Heart left ventricle (tissue), 16 donors: ENCODE results near the gene ST6GALNAC2. TPM values are rescaled to one million over a fixed set of nuclear protein-coding genes. Genes with fewer than 3 reads are reported as not detected.
A peak's percentile ranks its signal among the peaks of the same experiment; 100 is the strongest.
"Not testable (repeated sequence)": the region's sequence is repeated elsewhere in the genome, so short reads cannot be mapped to it uniquely, and the experiment has no call there.

Experiments used
- ATAC-seq, 4 donors: fragments of 200-7000 bp; cut with Tn5 transposase; one replicate each; pipeline ENCODE4 v1.9.1; 2020 to 2022; ENCODE audit warnings: moderate library complexity in 4 of 4, mild to moderate bottlenecking in 3 of 4, moderate number of reproducible peaks in 1 of 4
- DNase-seq, 5 donors: peaks; one replicate each; pipeline ENCODE4 v3.0.0-alpha.2; 2020
- H3K27ac ChIP-seq, 12 donors: fragments of 200-600 bp; sonication (generic) in 4 of 12; one replicate each; pipeline versions ENCODE4 v1.5.0 to v1.8.0; 2016 to 2022; ENCODE audit warnings: mild to moderate bottlenecking in 2 of 12
- H3K27me3 ChIP-seq, 9 donors: fragments of 200-600 bp; sonication (generic) in 2 of 9; one replicate each; pipeline versions ENCODE4 v1.5.1 to v1.8.0; 2016 to 2022; ENCODE audit warnings: mild to moderate bottlenecking in 3 of 9
- H3K36me3 ChIP-seq, 9 donors: fragments of 200-600 bp; sonication (generic) in 2 of 9; one replicate each; pipeline versions ENCODE4 v1.5.0 to v1.8.0; 2018 to 2022; ENCODE audit warnings: mild to moderate bottlenecking in 2 of 9
- H3K4me1 ChIP-seq, 12 donors: fragments of 200-600 bp; sonication (generic) in 4 of 12; one replicate each; pipeline versions ENCODE4 v1.5.0 to v1.8.0; 2016 to 2022; ENCODE audit warnings: mild to moderate bottlenecking in 3 of 12
- H3K4me3 ChIP-seq, 12 donors: fragments of 200-600 bp; sonication (generic) in 4 of 12; one replicate each; pipeline versions ENCODE4 v1.5.0 to v1.8.0; 2017 to 2022; ENCODE audit warnings: mild to moderate bottlenecking in 9 of 12, moderate library complexity in 4 of 12
- H3K9me3 ChIP-seq, 12 donors: fragments of 200-600 bp; sonication (generic) in 4 of 12; one replicate each; pipeline versions ENCODE4 v1.5.0 to v1.8.0; 2016 to 2022; ENCODE audit warnings: mild to moderate bottlenecking in 1 of 12
- POLR2A ChIP-seq, 2 donors: fragments of 450-650 bp; IDR thresholded peaks; one replicate each; pipeline ENCODE4 v1.6.1; 2017; ENCODE audit warnings: antibody characterized with exemption in 2 of 2, mild to moderate bottlenecking in 2 of 2, moderate library complexity in 2 of 2
- WGBS, 4 donors: extraction: QIAGEN DNeasy Blood & Tissue Kit in 2 of 4; methylation state at CpG; one replicate each; pipeline versions ENCODE4 v1.1.5 to v1.1.7; 2013 to 2018; 5-methylcytosine and 5-hydroxymethylcytosine counted together
- intact Hi-C, 10 donors: fragments of 100-400 bp; cut with DNase I; formaldehyde crosslinking; loops; one replicate each; pipeline versions ENCODE4 v1.11.1 to v1.14.2; 2022
- polyA plus RNA-seq, 2 donors: library from polyadenylated mRNA; stranded (reverse); fragments of 200-250 nt; gene quantifications; one replicate each; pipeline ENCODE4 v1.2.3, GENCODE V29; 2013
- total RNA-seq, 9 donors: library from RNA; depleted of rRNA in 2 of 9; stranded (reverse); fragments of >200 nt in 2 of 9; fragmentation: NEBNext Ultra II Directional in 3 of 9; extraction: Animal tissue kit (Norgen Biotek cat#: 25700) in 3 of 9; gene quantifications; one replicate each; pipeline versions ENCODE4 v1.1.0 to v1.2.4, GENCODE V29; 2016 to 2023
- TF ChIP-seq, protein P1 (sequence below), 12 donors: fragments of 200-600 bp; sonication (generic) in 4 of 12; IDR thresholded peaks; one replicate each; pipeline versions ENCODE4 v1.5.0 to v1.8.0; 2018 to 2022; ENCODE audit warnings: antibody characterized with exemption in 12 of 12, mild to moderate bottlenecking in 5 of 12
- donor health status: ischemic (EF 13 %, LVEDD 7.1; RV severe dilation, severe dysfunction).
- donor health status: healthy with polysubstance abuse.
- donor health status: DM: no; HTN: yes; CAD: no.
- donor health status: DM: no; HTN: no; CAD: no.
- donor health status: ischemic (EF 25% LVEDD 6.9; RV normal size, moderate dysfunction).
- donor health status: ischemic (EF 25% LVEDD 5.7; RV mildly dilated, moderate dysfunction).
- donor health status: healthy.
- donor health status: DM: yes; HTN: yes; CAD: no.
- donor health status: ischemic (EF 35%, LVEDD 5.7; RV mildly dilated, moderate dysfunction).
- donor health status: nonischemic (EF 11% LVEDD 7.7; RV severe dilation, severe dysfunction).
- donor health status: DM: yes; HTN: yes; CAD: no.
- donor health status: PGD.
- donor health status: ischemic (EF 29% LVEDD 5.4; RV normal size, mild dysfunction).
- donor health status: nonischemic (EF 23%, LVEDD 6.1; RV moderate dilation, normal function).

Gene ST6GALNAC2
- total and polyA plus RNA-seq, 11 donors, result 2.1 to 7.8 (median 4.9) TPM

- Histone ChIP-seq H3K4me1 (peaks cover 16 to 76% (median 57%) of the 10 kb centered on the region in 12 donors), H3K36me3 (peaks cover 0 to 10% (median 0%) of the 10 kb centered on the region in 9 donors), H3K27me3 (no peaks in the 10 kb centered on the region), H3K27ac (peak overlapping the region; percentile 89 to 99 (median 95)), H3K9me3 (no peaks in the 10 kb centered on the region), H3K4me3 (peak overlapping the region in 11 of 12 donors; percentile 12 to 52 (median 38))
- 43 to 58% (median 49%) methylated on average over 31 of the region's 31 CpGs for WGBS, 4 donors
- intact Hi-C loops, result loop anchor here in 2 of 10 donors (10.0 kb wide), 2 partner anchors 96 to 186 kb away; partner anchors contain the start of gene MXRA7 (in 1 of the 2)
- ATAC-seq, result peak; percentile 10 to 46 (median 35)
- TF ChIP-seq POLR2A (IDR thresholded peaks at IDR 0.05), result no peak
- TF ChIP-seq, protein P1, sequence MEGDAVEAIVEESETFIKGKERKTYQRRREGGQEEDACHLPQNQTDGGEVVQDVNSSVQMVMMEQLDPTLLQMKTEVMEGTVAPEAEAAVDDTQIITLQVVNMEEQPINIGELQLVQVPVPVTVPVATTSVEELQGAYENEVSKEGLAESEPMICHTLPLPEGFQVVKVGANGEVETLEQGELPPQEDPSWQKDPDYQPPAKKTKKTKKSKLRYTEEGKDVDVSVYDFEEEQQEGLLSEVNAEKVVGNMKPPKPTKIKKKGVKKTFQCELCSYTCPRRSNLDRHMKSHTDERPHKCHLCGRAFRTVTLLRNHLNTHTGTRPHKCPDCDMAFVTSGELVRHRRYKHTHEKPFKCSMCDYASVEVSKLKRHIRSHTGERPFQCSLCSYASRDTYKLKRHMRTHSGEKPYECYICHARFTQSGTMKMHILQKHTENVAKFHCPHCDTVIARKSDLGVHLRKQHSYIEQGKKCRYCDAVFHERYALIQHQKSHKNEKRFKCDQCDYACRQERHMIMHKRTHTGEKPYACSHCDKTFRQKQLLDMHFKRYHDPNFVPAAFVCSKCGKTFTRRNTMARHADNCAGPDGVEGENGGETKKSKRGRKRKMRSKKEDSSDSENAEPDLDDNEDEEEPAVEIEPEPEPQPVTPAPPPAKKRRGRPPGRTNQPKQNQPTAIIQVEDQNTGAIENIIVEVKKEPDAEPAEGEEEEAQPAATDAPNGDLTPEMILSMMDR (IDR thresholded peaks at IDR 0.05), result peak in 6 of 12 donors; percentile 6 to 32 (median 18)
- DNase-seq, result peak in 4 of 5 donors; percentile 74 to 79 (median 77)
Measured at GRCh38 chr17:76528528-76529223, 57.0 kb downstream of the ST6GALNAC2 start.

DNA sequence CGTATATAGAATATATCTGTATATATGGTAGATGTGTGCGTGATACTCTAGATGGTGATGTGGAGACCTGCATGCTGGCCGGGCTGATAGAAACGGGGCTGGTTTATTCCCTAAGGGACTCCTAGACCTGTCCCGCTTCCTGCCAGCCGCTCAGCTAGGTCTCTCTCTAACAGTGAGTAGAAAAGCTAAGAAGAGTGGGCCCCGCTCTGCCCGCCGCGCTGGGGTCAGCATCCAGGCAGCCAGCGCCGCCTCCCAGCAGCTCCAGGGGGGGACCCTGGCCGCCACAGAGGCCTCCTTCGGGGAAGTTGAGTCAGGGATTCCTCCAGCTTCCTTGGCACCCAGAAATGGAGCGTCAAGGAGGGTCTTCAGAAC, 57.5 kb downstream of the ST6GALNAC2 start:
- no peaks in the 10 kb centered on the region for H3K9me3 ChIP-seq
- H3K4me1 ChIP-seq, result peaks cover 16 to 78% (median 59%) of the 10 kb centered on the region in 12 donors
- no peak for TF ChIP-seq POLR2A (IDR thresholded peaks at IDR 0.05)
- TF ChIP-seq, protein P1 (IDR thresholded peaks at IDR 0.05), result no peak
- 52 to 68% (median 60%) methylated on average over 14 to 15 of the region's 15 CpGs for WGBS, 4 donors
- H3K27me3 ChIP-seq, result no peaks in the 10 kb centered on the region
- H3K27ac ChIP-seq, result peak overlapping the region; percentile 89 to 99 (median 95)
- H3K4me3 ChIP-seq, result peak overlapping the region in 11 of 12 donors; percentile 12 to 52 (median 38)
- DNase-seq (peak in 2 of 5 donors; percentile 51 to 68), ATAC-seq (no peak)
- peaks cover 0 to 10% (median 0%) of the 10 kb centered on the region in 9 donors for H3K36me3 ChIP-seq
- intact Hi-C loops, result loop anchor here in 2 of 10 donors (10.0 kb wide), 2 partner anchors 97 to 187 kb away; partner anchors contain the start of gene MXRA7 (in 1 of the 2)

GRCh38 chr17:76527430-76528111, 58.1 kb downstream of the ST6GALNAC2 start:
- intact Hi-C loops, result loop anchor here in 3 of 10 donors (2.0 to 10.0 kb wide), 3 partner anchors 13 to 187 kb away; partner anchors contain the start of genes MXRA7 (in 1 of the 3) and PRCD (in 1 of the 3)

GRCh38 chr17:76527016-76527415, 58.6 kb downstream of the ST6GALNAC2 start:
- intact Hi-C loops, result loop anchor here in 3 of 10 donors (2.0 to 10.0 kb wide), 3 partner anchors 14 to 188 kb away; partner anchors contain the start of genes MXRA7 (in 1 of the 3) and PRCD (in 1 of the 3)
- H3K9me3 ChIP-seq, H3K36me3 ChIP-seq, ATAC-seq, H3K27me3 ChIP-seq: not testable (repeated sequence)
- WGBS, 4 donors, result 63 to 75% (median 73%) methylated on average over 9 of the region's 9 CpGs
- Histone ChIP-seq H3K4me1 (peaks cover 16 to 76% (median 62%) of the 10 kb centered on the region in 12 donors), H3K27ac (peak overlapping the region; percentile 89 to 99 (median 95)), H3K4me3 (peak overlapping the region in 7 of 12 donors; percentile 17 to 52 (median 43))
- DNase-seq, result peak in 1 of 5 donors; percentile 55

More at GRCh38 chr17:76527430-76528111, 58.1 kb downstream of the ST6GALNAC2 start:
- Histone ChIP-seq H3K9me3 (no peaks in the 10 kb centered on the region), H3K4me3 (peak overlapping the region in 11 of 12 donors; percentile 12 to 52 (median 38)), H3K36me3 (peaks cover 0 to 10% (median 0%) of the 10 kb centered on the region in 9 donors), H3K27me3 (no peaks in the 10 kb centered on the region), H3K27ac (peak overlapping the region; percentile 89 to 99 (median 95)), H3K4me1 (peaks cover 16 to 80% (median 63%) of the 10 kb centered on the region in 12 donors)
- 25 to 46% (median 36%) methylated on average over 20 to 26 of the region's 26 CpGs for WGBS, 4 donors
- TF ChIP-seq POLR2A (IDR thresholded peaks at IDR 0.05), result peak in 1 of 2 donors; percentile 67
- TF ChIP-seq, protein P1 (IDR thresholded peaks at IDR 0.05), result peak in 6 of 12 donors; percentile 6 to 32 (median 12)
- ATAC-seq, result peak; percentile 11 to 61 (median 50)
- peak; percentile 71 to 88 (median 75) for DNase-seq

- H3K27me3 ChIP-seq, H3K9me3 ChIP-seq, H3K36me3 ChIP-seq, ATAC-seq, DNase-seq, H3K4me3 ChIP-seq: not testable (repeated sequence)
- intact Hi-C loops, result loop anchor here in 2 of 10 donors (10.0 kb wide), 2 partner anchors 99 to 189 kb away; partner anchors contain the start of gene MXRA7 (in 1 of the 2)
- peaks cover 5 to 62% (median 49%) of the 10 kb centered on the region in 12 donors for H3K4me1 ChIP-seq
- 78 to 97% (median 93%) methylated on average over 8 of the region's 8 CpGs for WGBS, 4 donors
- H3K27ac ChIP-seq, result peak overlapping the region in 10 of 12 donors; percentile 46 to 81 (median 62)
Measured at GRCh38 chr17:76525513-76525833, 60.2 kb downstream of the ST6GALNAC2 start.
